ENCODE measurements around the gene NEURL1B. TPM values are rescaled to one million over a fixed set of nuclear protein-coding genes. Genes with fewer than 3 reads are reported as not detected.

Gene NEURL1B, protein sequence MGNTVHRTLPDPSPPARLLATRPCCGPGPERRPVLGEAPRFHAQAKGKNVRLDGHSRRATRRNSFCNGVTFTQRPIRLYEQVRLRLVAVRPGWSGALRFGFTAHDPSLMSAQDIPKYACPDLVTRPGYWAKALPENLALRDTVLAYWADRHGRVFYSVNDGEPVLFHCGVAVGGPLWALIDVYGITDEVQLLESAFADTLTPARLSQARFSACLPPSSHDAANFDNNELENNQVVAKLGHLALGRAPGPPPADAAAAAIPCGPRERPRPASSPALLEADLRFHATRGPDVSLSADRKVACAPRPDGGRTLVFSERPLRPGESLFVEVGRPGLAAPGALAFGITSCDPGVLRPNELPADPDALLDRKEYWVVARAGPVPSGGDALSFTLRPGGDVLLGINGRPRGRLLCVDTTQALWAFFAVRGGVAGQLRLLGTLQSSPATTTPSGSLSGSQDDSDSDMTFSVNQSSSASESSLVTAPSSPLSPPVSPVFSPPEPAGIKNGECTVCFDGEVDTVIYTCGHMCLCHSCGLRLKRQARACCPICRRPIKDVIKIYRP
- 10 to 100 TPM in 3 of 4 donors, 1 to 10 TPM in 1; 8.7 to 18.8 (median 15.1) TPM for total RNA-seq

DNA sequence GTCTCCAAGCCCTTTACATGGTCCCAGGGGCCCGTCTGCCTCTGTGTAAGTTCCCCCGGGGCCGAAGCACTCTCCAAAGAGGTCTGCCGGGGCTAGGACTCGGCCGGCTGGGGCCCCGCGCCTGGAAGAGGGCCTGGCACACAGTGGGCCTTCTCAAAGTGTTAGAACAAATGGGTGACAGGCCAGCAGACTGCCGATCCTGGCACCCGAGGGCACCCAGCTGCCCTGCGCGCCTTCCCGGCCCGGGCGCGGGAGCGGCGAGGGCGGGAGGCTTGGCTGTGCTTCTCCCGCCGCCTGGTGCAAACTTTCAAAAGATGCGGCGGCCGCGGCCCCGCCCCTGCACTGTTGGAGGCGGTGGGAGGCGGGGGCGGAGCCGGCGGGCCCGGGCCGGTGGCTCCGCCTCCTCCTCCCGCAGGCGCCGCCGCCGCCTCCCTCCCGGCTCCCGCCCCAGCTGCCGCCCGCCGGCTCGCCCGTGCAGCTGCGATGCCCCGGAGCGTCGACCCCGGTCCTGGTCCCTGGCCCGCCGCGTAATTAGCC lies at the start of gene NEURL1B:
NEURL1B (plus strand) TSS at position 442 of the 537 bp plus-strand sequence. CDS start 144 bp downstream, outside the sequence.
- in situ Hi-C loops (cut with MboI; ENCODE audit: low sequenced_read_pairs in 4 of 4): no loop called here
- H3K27ac ChIP-seq: peak within 1 kb of the TSS; percentile 80 to 87 (median 84)
- peaks cover 0 to 6% (median 4%) of the 10 kb centered on the region in 3 donors for H3K27me3 ChIP-seq
- no peaks in the 10 kb centered on the region for H3K36me3 ChIP-seq
- peak; percentile 24 to 63 for TF ChIP-seq POLR2A (IDR thresholded peaks at IDR 0.05)
- TF ChIP-seq, protein P1, sequence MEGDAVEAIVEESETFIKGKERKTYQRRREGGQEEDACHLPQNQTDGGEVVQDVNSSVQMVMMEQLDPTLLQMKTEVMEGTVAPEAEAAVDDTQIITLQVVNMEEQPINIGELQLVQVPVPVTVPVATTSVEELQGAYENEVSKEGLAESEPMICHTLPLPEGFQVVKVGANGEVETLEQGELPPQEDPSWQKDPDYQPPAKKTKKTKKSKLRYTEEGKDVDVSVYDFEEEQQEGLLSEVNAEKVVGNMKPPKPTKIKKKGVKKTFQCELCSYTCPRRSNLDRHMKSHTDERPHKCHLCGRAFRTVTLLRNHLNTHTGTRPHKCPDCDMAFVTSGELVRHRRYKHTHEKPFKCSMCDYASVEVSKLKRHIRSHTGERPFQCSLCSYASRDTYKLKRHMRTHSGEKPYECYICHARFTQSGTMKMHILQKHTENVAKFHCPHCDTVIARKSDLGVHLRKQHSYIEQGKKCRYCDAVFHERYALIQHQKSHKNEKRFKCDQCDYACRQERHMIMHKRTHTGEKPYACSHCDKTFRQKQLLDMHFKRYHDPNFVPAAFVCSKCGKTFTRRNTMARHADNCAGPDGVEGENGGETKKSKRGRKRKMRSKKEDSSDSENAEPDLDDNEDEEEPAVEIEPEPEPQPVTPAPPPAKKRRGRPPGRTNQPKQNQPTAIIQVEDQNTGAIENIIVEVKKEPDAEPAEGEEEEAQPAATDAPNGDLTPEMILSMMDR (IDR thresholded peaks at IDR 0.05 in 4 of 5, conservative IDR thresholded peaks at IDR 0.05 in 1 of 5): peak in 2 of 5 experiments; percentile 19 to 22
- no peaks in the 10 kb centered on the region for H3K9me3 ChIP-seq
- peak; percentile 30 to 52 for DNase-seq
- intact Hi-C loops (cut with DNase I; ENCODE audit: low total_unique reads): loop anchor here (1.0 to 2.0 kb wide), 2 partner anchors 56 to 162 kb away; no protein-coding TSS in a partner anchor
- peaks cover 6 to 11% of the 10 kb centered on the region in 2 donors for H3K4me1 ChIP-seq
- peak within 1 kb of the TSS; percentile 64 to 74 (median 72) for H3K4me3 ChIP-seq
- ATAC-seq: peak; percentile 68 to 70

DNA sequence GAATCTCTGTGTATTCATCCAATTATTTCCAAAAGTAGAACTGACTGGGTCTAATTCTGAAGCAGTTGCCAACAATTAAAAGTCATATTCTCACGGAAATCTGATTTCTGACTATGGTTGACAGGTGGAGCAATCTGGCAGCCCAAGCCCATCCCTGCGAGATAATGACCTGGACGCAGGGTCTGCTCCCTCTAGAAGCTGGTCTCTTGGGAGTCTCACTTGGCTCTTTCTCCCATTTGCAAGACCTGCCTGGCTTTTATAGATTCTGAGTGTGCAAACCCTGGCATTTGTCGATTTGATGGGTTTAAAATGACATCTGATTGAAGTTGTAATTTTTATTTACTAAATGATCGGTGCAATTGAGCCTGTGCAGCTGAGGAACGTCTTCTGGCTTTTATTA lies 49.4 kb upstream of the NEURL1B start:
- Histone ChIP-seq H3K4me3 (no peak overlapping the region), H3K27ac (no peak overlapping the region), H3K9me3 (no peaks in the 10 kb centered on the region), H3K27me3 (no peaks in the 10 kb centered on the region), H3K36me3 (no peaks in the 10 kb centered on the region), H3K4me1 (peaks cover 0 to 4% of the 10 kb centered on the region in 2 donors)
- TF ChIP-seq, protein P1 (IDR thresholded peaks at IDR 0.05 in 4 of 5, conservative IDR thresholded peaks at IDR 0.05 in 1 of 5): no peak
- no peak for TF ChIP-seq POLR2A (IDR thresholded peaks at IDR 0.05)
- intact Hi-C loops (cut with DNase I; ENCODE audit: low total_unique reads) (no loop called here), in situ Hi-C loops (cut with MboI; ENCODE audit: low sequenced_read_pairs in 4 of 4) (no loop called here)
- ATAC-seq: no peak
- no peak for DNase-seq

DNA sequence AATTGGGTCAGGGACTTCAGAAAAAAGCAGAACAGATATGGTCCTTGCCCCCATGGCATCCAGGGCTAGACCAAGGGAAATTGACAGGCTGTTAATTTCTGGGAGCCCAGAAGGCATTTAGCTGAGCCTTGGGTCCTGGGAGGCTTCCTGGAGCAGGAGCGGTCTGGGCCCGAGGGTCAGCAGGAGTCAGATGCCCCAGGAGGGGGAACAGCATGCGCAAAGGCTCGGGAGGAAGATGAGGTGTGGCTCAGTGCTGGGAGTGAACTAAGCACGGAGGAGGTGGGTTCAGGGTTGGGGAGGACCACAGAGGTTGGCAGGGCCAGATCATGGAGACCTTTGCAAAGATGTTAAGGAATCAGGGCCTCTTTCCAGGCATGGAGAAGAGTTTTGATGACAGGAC lies 48.2 kb upstream of the NEURL1B start:
- no peaks in the 10 kb centered on the region for H3K9me3 ChIP-seq
- no peaks in the 10 kb centered on the region for H3K36me3 ChIP-seq
- TF ChIP-seq, protein P1 (IDR thresholded peaks at IDR 0.05 in 4 of 5, conservative IDR thresholded peaks at IDR 0.05 in 1 of 5): no peak
- TF ChIP-seq POLR2A (IDR thresholded peaks at IDR 0.05): no peak
- ATAC-seq: no peak
- H3K27ac ChIP-seq: no peak overlapping the region
- no peak for DNase-seq
- H3K4me1 ChIP-seq: no peaks in the 10 kb centered on the region
- H3K27me3 ChIP-seq: no peaks in the 10 kb centered on the region
- in situ Hi-C loops (cut with MboI; ENCODE audit: low sequenced_read_pairs in 4 of 4) (no loop called here), intact Hi-C loops (cut with DNase I; ENCODE audit: low total_unique reads) (no loop called here)
- H3K4me3 ChIP-seq: no peak overlapping the region

DNA sequence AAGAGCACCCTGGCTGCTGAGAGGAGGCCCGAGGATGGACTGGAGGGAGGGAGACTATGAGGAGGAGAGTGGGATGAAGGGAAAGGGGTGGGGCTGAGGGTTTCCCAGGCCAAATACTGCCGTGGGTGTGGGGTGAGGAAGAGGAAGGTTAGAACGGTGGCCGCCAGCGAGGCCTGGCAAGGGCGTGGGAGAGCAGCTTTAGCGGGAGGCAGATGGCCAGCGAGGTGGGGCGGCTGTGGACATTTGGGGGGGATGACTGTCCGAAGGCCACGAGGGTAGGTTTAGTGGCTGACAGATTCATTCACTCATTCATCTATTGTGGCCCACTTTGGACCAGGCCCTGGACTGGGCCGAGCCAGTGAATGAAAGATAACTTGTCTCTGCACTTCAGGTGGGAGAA lies 47.8 kb upstream of the NEURL1B start:
- no peak overlapping the region for H3K27ac ChIP-seq
- H3K9me3 ChIP-seq: no peaks in the 10 kb centered on the region
- in situ Hi-C loops (cut with MboI; ENCODE audit: low sequenced_read_pairs in 4 of 4): no loop called here
- H3K4me3 ChIP-seq: no peak overlapping the region
- DNase-seq: no peak
- intact Hi-C loops (cut with DNase I; ENCODE audit: low total_unique reads): no loop called here
- no peaks in the 10 kb centered on the region for H3K4me1 ChIP-seq
- no peak for ATAC-seq
- no peaks in the 10 kb centered on the region for H3K36me3 ChIP-seq
- H3K27me3 ChIP-seq: no peaks in the 10 kb centered on the region
- TF ChIP-seq POLR2A (IDR thresholded peaks at IDR 0.05): no peak
- TF ChIP-seq, protein P1 (IDR thresholded peaks at IDR 0.05 in 4 of 5, conservative IDR thresholded peaks at IDR 0.05 in 1 of 5): no peak

Data from gastrocnemius medialis (tissue), 4 donors.